Superior temporal gyrus (tissue), 1 donor: ENCODE data around the gene RASD2.

Experiments used
- DNase-seq: peaks from one replicate; pipeline ENCODE4 v3.0.0-alpha.2; 2016; ENCODE audit errors: extremely low spot score

The RASD2 gene

GRCh38 chr22:35582861-35583670 lies 42.4 kb downstream of the RASD2 start:
- DNase-seq: peak; percentile 78

GRCh38 chr22:35586771-35587170 lies 46.1 kb downstream of the RASD2 start:
- no peak for DNase-seq

GRCh38 chr22:35587447-35587870 lies 46.8 kb downstream of the RASD2 start:
- no peak for DNase-seq

- no peak for DNase-seq
These were observed 47.3 kb downstream of the RASD2 start for GRCh38 chr22:35587896-35588295.

- no peak for DNase-seq
These were observed 48.6 kb downstream of the RASD2 start for GRCh38 chr22:35589071-35589755.

- no peak for DNase-seq
These were observed 49.1 kb downstream of the RASD2 start for GRCh38 chr22:35589756-35590093.

GRCh38 chr22:35590634-35591295 lies 50.1 kb downstream of the RASD2 start:
- no peak for DNase-seq

- DNase-seq: no peak
These were observed 51.2 kb downstream of the RASD2 start for GRCh38 chr22:35591714-35592417.

- DNase-seq: no peak
These were observed 51.9 kb downstream of the RASD2 start for GRCh38 chr22:35592418-35592967.

- DNase-seq: no peak
These were observed 52.6 kb downstream of the RASD2 start for GRCh38 chr22:35593071-35593890.

GRCh38 chr22:35593891-35594470 lies 53.4 kb downstream of the RASD2 start:
- no peak for DNase-seq

GRCh38 chr22:35594686-35595085 lies 54.1 kb downstream of the RASD2 start:
- DNase-seq: no peak

GRCh38 chr22:35596821-35597220 lies 56.2 kb downstream of the RASD2 start:
- DNase-seq: no peak

GRCh38 chr22:35597692-35598395 lies 57.2 kb downstream of the RASD2 start:
- no peak for DNase-seq

GRCh38 chr22:35598396-35598710 lies 57.7 kb downstream of the RASD2 start:
- no peak for DNase-seq

GRCh38 chr22:35599364-35599763 lies 58.7 kb downstream of the RASD2 start:
- no peak for DNase-seq

- DNase-seq: no peak
These were observed 59.8 kb downstream of the RASD2 start for GRCh38 chr22:35600476-35600875.

- DNase-seq: no peak
These were observed 60.5 kb downstream of the RASD2 start for GRCh38 chr22:35601013-35601580.

- DNase-seq: no peak
These were observed 61.3 kb downstream of the RASD2 start for GRCh38 chr22:35601743-35602615.
